Activated T-helper 1 cell treated with anti-CD3 and anti-CD28 coated beads, Interleukin-12 subunit alpha, Interleukin-12 subunit beta, Interleukin-2, Interleukin-4 antibody, amounts not matched to agents 30 ng/mL and 10 ng/mL and 1 ng/mL, durations not matched to agents 14 hours and 24 hours and 36 hours (primary cell): ENCODE measurements around the gene AZIN2. TPM values are rescaled to one million over a fixed set of nuclear protein-coding genes. Genes with fewer than 3 reads are reported as not detected.

Source experiments
- DNase-seq: peaks from one replicate; pipeline ENCODE4 v3.0.0; 2021; ENCODE audit warnings: low spot score
- H3K27ac Mint-ChIP-seq: one replicate; pipeline ENCODE4 v1.8.0; 2021; ENCODE audit warnings: mild to moderate bottlenecking, mixed read lengths
- H3K27me3 Mint-ChIP-seq: one replicate; pipeline ENCODE4 v1.8.0; 2022; ENCODE audit warnings: mild to moderate bottlenecking, moderate library complexity, mixed read lengths; ENCODE audit not compliant: insufficient read depth
- H3K36me3 Mint-ChIP-seq: one replicate; pipeline ENCODE4 v1.8.0; 2021; ENCODE audit warnings: low read depth, mixed read lengths
- H3K4me1 Mint-ChIP-seq: one replicate; pipeline ENCODE4 v1.8.0; 2021; ENCODE audit warnings: low read depth, mixed read lengths
- H3K4me3 Mint-ChIP-seq: one replicate; pipeline ENCODE4 v1.8.0; 2021; ENCODE audit warnings: mild to moderate bottlenecking, moderate library complexity, mixed read lengths
- H3K9me3 Mint-ChIP-seq: one replicate; pipeline ENCODE4 v1.8.0; 2021; ENCODE audit warnings: mixed read lengths
- intact Hi-C: fragments of 100-400 bp; cut with micrococcal nuclease; formaldehyde crosslinking; loops from one replicate; pipeline ENCODE4 v1.15.1; 2024
- total RNA-seq: library from RNA; stranded (reverse); gene quantifications from 2 replicates; pipeline ENCODE4 v1.2.3, GENCODE V29; 2022

The AZIN2 gene
- total RNA-seq, 1 donor from 2014 or later = 1.4 TPM

- Mint-ChIP-seq H3K36me3 (peaks cover 9% of the 10 kb centered on the region), H3K4me1 (no peaks in the 10 kb centered on the region), H3K4me3 (no peak overlapping the region), H3K27ac (no peak overlapping the region), H3K9me3 (no peaks in the 10 kb centered on the region), H3K27me3 (no peaks in the 10 kb centered on the region)
- DNase-seq = no peak
- intact Hi-C loops = no loop called here
These were observed 77.4 kb downstream of the AZIN2 start for GRCh38 chr1:33158366-33158765.

- no peaks in the 10 kb centered on the region for H3K4me1 Mint-ChIP-seq
- H3K27me3 Mint-ChIP-seq = no peaks in the 10 kb centered on the region
- peaks cover 6% of the 10 kb centered on the region for H3K36me3 Mint-ChIP-seq
- intact Hi-C loops = no loop called here
- no peak for DNase-seq
- no peaks in the 10 kb centered on the region for H3K9me3 Mint-ChIP-seq
- no peak overlapping the region for H3K4me3 Mint-ChIP-seq
- H3K27ac Mint-ChIP-seq = no peak overlapping the region
These were observed 78.6 kb downstream of the AZIN2 start for GRCh38 chr1:33159577-33159976.

GRCh38 chr1:33161061-33161681 is 80.2 kb downstream of the AZIN2 start:
- Mint-ChIP-seq H3K4me1 (no peaks in the 10 kb centered on the region), H3K9me3 (no peaks in the 10 kb centered on the region), H3K36me3 (peaks cover 6% of the 10 kb centered on the region), H3K27me3 (no peaks in the 10 kb centered on the region), H3K4me3 (no peak overlapping the region), H3K27ac (no peak overlapping the region)
- intact Hi-C loops = no loop called here
- DNase-seq = no peak

- H3K4me3 Mint-ChIP-seq = no peak overlapping the region
- no peaks in the 10 kb centered on the region for H3K27me3 Mint-ChIP-seq
- H3K27ac Mint-ChIP-seq = no peak overlapping the region
- DNase-seq = no peak
- intact Hi-C loops = no loop called here
- H3K9me3 Mint-ChIP-seq = no peaks in the 10 kb centered on the region
- no peaks in the 10 kb centered on the region for H3K4me1 Mint-ChIP-seq
- H3K36me3 Mint-ChIP-seq = peaks cover 4% of the 10 kb centered on the region
These were observed 81.2 kb downstream of the AZIN2 start for GRCh38 chr1:33162141-33162540.

- intact Hi-C loops = no loop called here
- no peak overlapping the region for H3K4me3 Mint-ChIP-seq
- H3K27ac Mint-ChIP-seq = no peak overlapping the region
- H3K9me3 Mint-ChIP-seq = no peaks in the 10 kb centered on the region
- H3K27me3 Mint-ChIP-seq = no peaks in the 10 kb centered on the region
- H3K36me3 Mint-ChIP-seq = peaks cover 1% of the 10 kb centered on the region
- H3K4me1 Mint-ChIP-seq = no peaks in the 10 kb centered on the region
- DNase-seq = no peak
These were observed 82.9 kb downstream of the AZIN2 start for GRCh38 chr1:33163621-33164519.

- H3K27me3 Mint-ChIP-seq = no peaks in the 10 kb centered on the region
- no peaks in the 10 kb centered on the region for H3K9me3 Mint-ChIP-seq
- no peaks in the 10 kb centered on the region for H3K4me1 Mint-ChIP-seq
- no peak overlapping the region for H3K27ac Mint-ChIP-seq
- intact Hi-C loops = no loop called here
- DNase-seq = no peak
- H3K4me3 Mint-ChIP-seq = no peak overlapping the region
- H3K36me3 Mint-ChIP-seq = peaks cover 1% of the 10 kb centered on the region
These were observed 84.3 kb downstream of the AZIN2 start for GRCh38 chr1:33165209-33165608.

GRCh38 chr1:33165809-33166208 is 84.9 kb downstream of the AZIN2 start:
- Mint-ChIP-seq H3K27ac (no peak overlapping the region), H3K27me3 (no peaks in the 10 kb centered on the region), H3K36me3 (peaks cover 1% of the 10 kb centered on the region), H3K4me3 (no peak overlapping the region), H3K4me1 (no peaks in the 10 kb centered on the region), H3K9me3 (no peaks in the 10 kb centered on the region)
- DNase-seq = no peak
- intact Hi-C loops = no loop called here

- no peak overlapping the region for H3K4me3 Mint-ChIP-seq
- H3K27ac Mint-ChIP-seq = no peak overlapping the region
- H3K4me1 Mint-ChIP-seq = peaks cover 5% of the 10 kb centered on the region
- peaks cover 1% of the 10 kb centered on the region for H3K36me3 Mint-ChIP-seq
- intact Hi-C loops = no loop called here
- no peak for DNase-seq
- no peaks in the 10 kb centered on the region for H3K27me3 Mint-ChIP-seq
- H3K9me3 Mint-ChIP-seq = no peaks in the 10 kb centered on the region
These were observed 86.9 kb downstream of the AZIN2 start for GRCh38 chr1:33167650-33168447.

GRCh38 chr1:33168556-33169289 is 87.8 kb downstream of the AZIN2 start:
- Mint-ChIP-seq H3K4me3 (no peak overlapping the region), H3K4me1 (peaks cover 5% of the 10 kb centered on the region), H3K36me3 (peaks cover 1% of the 10 kb centered on the region), H3K9me3 (no peaks in the 10 kb centered on the region), H3K27me3 (no peaks in the 10 kb centered on the region), H3K27ac (no peak overlapping the region)
- intact Hi-C loops = no loop called here
- DNase-seq = no peak

GRCh38 chr1:33169290-33170055 is 88.5 kb downstream of the AZIN2 start:
- Mint-ChIP-seq H3K4me3 (no peak overlapping the region), H3K27me3 (no peaks in the 10 kb centered on the region), H3K36me3 (peaks cover 1% of the 10 kb centered on the region), H3K9me3 (no peaks in the 10 kb centered on the region), H3K4me1 (peaks cover 5% of the 10 kb centered on the region), H3K27ac (no peak overlapping the region)
- intact Hi-C loops = no loop called here
- DNase-seq = no peak
